Stimulated activated CD4-positive, alpha-beta T cell treated with anti-CD3 and anti-CD28 coated beads, Interleukin-15, amount 100 ng/mL, for 24 hours (primary cell): Measurements from ENCODE around the gene CRAT.

Source experiments
- DNase-seq: peaks from one replicate; pipeline ENCODE4 v3.0.0-alpha.2; 2020

The CRAT gene

GRCh38 chr9:129108805-129109536 is 1.6 kb downstream of the CRAT start:
- DNase-seq = no peak

- no peak for DNase-seq
Observed at GRCh38 chr9:129108083-129108804, 2.3 kb downstream of the CRAT start.

DNA sequence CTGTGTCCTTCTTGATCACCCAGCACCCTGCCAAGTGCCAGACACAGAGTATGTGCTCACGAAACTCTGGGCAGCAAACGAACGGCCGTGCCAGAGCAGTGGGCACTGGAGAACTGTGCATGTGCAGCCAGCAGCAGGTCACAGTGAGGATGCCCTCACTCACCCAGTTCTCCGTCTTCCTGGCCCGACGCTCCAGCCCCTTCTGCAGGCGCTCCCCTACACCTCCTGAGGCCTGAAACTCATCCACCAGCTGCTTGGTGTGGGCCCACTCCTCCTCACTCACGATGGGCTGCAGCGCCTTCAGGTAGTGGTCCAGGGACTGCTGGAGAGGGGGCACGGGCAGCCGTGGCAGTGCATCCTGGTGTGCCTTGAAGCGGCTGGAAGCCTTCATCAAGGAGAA is 2.9 kb downstream of the CRAT start:
- no peak for DNase-seq

- DNase-seq = no peak
Observed at GRCh38 chr9:129105857-129106694, 4.5 kb downstream of the CRAT start.

GRCh38 chr9:129104051-129104450 is 6.5 kb downstream of the CRAT start:
- no peak for DNase-seq

DNA sequence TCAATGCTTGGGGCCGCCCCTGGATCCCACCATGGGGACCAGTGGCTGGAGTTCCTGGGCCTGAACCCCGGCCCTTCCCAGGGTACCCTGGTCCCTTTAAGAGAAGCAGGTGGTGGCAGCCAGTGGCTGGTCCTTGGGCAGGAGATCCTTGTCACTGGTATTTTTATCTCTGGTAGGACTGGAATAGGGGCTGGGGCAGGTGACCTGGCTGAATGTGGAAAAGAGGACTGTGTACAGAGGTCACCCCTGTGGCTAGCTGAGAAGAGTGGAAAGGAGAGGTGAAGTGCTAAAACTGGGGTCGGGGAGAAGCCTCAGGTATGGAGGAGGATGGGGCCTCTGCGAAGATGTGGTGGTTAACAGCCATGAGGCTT is 7.0 kb downstream of the CRAT start:
- no peak for DNase-seq

DNA sequence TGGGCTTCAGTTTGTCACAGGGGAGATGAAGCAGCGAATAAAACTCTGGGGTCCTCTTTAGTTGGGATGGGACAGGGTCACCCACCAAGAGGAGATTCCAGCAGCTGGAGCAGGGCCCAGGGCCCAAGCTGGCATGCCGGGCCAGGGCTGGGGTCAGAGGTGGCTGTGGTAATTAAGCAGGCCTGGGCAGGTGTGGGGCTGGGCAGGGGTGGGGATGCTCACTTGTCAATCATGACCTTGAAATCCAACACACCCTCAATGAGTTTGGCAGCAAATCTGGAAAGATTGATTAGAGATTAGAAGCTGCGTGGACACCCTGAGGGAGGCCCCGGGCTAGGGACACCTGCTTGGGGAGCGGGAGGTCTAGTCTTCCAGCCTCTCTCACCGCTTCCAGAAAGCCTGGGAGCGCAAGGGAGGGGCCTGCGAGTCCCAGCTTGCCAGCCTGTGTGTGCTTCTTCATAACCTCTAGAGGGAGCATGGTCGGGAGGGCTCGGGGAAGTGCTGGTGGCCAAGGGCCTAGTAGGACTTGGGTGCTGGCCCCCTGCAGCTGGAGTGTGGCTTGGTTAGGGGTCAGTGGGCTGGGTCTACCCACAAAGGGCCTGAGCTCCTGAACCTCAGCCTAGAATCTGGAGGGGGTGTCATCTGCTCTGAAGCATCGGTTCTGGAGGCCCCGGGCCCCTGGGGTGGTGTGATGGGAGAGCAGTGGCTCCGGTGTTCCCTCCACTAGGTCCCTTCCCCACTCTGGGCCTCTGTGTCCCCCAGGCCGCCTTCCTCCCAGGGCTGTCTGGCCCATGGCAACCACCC is 7.6 kb downstream of the CRAT start:
- peak; percentile 37 for DNase-seq

DNA sequence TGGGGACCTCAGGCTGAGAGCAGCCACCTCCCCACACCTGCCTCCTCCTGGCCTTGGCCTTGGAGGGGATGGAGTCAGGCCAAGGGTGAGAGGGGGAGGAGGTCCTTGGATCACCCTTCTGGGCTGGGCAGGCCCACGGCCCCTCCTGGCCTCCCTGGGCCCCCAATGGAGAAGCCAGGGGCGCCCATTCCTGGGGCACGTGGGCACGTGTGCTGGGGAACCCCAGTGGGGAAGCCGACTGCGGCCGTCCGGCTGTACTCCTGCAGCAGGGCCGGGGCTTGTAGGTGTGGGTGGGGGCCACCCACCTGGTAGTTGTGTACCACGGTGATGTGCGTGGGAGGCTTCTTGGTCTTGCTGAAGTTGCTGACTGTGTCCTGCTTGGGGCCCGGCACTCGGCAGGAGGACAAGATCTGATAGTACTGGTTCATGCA is 8.5 kb downstream of the CRAT start:
- DNase-seq = no peak

DNA sequence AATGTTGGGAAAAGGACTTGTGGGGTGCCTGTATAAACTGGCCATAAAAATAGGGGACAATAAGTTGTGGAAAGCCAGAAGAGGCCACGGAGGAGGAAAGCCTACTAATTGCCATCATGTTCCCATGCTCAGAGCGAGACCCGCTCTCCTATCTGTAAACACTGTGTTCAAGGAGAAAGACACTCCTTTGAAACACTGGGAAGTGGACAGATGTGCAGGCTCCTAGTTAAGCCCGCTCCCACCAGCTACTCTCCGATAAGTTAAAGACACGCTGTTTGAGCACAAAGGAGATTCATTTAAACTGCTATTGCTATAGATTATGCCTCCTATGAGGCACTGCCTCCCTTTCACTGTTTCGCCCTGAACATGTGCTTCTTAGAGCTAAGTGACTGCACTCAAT is 9.3 kb downstream of the CRAT start:
- DNase-seq = no peak

- no peak for DNase-seq
Observed at GRCh38 chr9:129100383-129101169, 10.0 kb downstream of the CRAT start.

DNA sequence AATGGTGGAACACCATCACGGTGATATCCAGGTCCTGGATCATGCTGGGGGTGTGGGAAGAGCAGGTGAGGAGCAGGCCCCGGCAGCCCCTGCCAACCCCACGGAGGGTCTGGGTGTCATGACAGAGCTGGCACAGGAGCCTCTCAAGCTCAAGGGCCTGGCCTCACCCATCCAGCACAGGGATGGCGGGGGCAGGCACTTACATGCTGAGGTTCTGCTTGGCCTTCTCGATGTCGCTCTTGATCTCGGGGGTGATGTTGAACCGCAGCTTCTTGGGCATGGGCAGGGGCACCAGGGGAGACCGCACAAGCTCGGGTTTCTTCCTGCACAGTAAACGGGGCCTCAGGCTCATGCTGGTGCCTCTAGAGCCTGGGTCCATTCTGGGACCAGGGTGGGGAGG is 12.3 kb downstream of the CRAT start:
- no peak for DNase-seq

- no peak for DNase-seq
Observed at GRCh38 chr9:129097671-129098306, 12.8 kb downstream of the CRAT start.

DNA sequence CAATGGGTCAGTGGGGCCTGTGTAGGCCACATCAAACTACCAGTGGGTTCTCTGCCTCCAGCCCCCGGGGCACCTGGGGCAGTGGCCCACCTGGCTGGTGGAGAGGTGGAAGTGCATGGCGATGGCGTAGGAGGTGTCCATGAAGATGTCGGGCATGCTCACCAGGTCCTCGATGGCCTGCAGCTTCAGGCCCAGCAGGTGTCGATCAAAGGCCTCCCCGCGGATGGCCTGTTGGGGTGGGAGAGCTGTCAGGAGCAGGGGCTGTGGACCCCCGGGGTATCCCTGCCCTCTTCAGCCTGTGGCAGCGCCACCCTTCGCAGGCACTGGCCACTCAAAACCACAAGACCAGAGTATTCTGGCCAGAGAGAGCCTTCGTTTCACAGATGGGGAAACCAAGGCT is 14.7 kb downstream of the CRAT start:
- DNase-seq = no peak

DNA sequence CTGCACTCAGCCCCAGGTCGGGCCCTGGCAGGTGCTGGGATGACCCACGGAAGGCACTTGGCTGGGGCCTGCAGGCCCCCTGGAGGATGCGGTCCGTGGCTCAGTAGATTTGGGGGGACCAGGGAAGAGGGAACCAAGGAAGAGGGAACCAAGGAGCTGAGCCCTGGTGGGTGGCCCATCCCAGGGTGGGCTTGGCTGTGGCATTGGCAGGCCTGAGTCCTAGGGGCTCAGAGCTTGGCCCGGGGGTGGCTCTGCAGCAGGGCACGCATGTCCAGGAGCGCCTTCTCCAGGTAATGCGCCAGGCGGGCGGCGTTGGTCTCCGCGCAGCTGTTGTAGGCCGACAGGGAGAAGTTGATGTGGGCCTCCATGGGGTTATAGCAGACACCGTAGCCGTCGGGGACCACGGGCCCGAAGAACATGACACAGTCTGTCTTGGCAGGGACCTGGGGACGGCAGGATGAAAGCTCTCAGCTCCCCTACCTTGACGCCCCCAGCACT is 15.4 kb downstream of the CRAT start:
- no peak for DNase-seq

DNA sequence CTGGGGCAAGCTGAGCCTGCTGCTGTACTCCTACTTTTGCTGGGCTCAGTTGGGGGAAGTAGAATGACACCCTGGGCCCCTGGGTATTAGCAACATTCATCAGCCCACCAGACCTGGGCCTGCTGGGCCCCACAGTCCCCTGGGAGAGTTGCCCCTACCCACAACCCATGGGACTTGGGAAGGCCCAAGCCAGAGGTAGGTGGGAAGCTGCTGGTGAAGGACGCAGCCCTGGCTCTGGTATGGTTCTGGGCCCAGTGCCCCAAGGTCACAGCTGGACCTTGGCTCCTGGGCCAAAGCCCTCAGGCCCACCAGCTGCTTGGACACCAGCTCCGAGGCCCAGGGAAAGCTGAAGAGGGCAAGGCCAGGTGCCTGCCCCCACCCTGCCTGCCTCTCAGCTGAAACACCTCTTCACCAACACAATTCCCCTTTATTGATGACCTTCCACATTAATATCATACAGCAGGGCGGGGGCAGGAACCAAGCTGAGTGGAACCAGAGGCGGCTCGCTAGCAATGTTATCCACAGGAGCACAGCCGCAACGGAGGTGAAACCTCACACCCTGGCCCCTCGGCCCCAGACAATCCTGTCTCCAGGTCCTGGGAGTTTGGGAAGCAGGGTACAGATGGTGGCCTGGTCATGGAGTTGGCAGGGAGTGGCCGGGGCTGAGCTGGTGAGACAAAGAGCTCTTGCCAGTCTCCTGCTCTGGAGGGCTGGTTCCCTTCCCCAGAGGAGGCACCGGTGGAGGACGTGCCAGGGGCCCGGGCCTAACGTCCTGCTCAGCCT is 16.0 kb downstream of the CRAT start:
- DNase-seq = no peak

DNA sequence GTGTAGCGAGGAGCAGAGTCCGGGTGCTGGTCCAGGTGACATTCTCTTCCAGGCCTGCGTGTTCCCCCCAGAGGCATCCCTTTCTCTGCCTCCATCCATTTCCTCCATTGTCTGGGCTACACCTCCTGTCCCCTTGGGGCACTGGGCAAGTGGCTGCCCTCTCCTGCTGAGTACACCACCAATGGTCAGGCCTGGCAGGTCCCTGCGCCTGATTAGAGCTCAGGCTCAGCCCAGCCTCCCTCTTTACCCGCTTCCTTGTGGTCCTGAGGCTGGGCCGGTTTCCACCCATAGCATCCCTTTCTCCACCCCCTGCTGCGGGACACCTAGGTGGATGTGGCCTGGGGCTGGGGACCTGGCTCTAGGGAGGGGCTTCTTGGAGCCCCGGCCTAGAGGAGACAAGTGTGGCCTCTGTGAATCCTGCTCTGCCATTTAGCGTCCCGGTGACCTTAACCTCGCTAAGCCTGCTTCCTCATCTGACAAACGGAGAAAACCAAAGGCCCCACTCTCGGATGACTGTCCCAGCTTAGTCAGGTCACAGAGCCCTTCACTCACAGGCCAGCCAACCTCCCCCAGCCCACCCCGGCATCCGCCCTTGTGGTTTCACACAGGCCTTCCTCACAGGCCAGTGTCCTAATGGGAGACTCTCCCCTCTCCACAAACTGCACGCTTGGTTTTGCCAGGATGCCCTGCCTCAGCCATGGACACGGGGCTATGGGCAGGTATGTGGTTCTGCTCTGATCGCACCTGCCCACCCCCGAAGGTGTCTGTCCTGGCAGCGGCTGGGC is 16.8 kb downstream of the CRAT start:
- DNase-seq = no peak

DNA sequence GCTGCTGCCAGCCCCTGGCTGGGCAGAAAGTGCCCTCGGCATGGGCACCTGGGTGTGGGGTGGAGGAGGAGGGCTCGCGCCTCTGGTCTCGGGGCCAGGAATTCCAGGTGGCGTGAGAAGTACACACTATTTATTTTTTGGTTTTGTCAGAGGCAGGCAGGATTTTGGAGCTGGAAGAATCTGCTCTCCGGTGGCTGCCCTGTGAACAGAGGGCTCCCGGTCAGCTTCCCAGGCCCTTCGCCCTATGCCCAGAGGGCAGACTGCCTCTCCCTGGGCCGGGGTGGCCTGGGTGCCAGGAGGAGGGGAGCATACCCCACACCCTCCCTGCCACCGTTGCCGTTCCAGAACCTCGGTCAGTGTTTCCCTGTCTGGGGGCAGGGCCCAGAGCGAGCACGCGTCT is 21.3 kb downstream of the CRAT start:
- DNase-seq = no peak

DNA sequence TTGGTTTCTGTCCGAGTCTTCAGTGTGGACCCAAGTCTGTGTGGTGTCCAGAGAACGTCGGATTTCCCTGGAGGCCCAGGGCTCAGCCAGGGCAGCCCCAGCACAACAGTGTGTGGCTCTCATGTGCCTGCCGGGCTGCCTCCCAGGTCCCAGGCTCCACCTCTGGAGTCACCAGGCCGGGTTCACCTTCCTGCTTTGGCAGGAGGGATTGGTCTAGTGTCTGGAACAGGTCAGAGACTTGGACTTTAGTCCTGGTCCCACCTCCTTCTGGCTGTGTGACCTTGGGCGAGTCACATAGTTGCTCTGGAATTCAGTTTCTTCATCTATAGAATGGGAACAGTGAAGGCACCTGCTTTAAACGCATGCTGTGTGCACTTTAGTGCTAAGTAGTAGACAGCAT is 26.5 kb downstream of the CRAT start:
- no peak for DNase-seq

- peak; percentile 46 for DNase-seq
Observed at GRCh38 chr9:129081388-129081904, 29.1 kb downstream of the CRAT start.
